ENCODE data around the gene CHAC1.
"Not testable (repeated sequence)": the region's sequence is repeated elsewhere in the genome, so short reads cannot be mapped to it uniquely, and the experiment has no call there.

CHAC1 gene

GRCh38 chr15:40955930-40956540 is 2.8 kb downstream of the CHAC1 start:
- DNase-seq (ENCODE audit: low read depth in 3 of 3, low spot score in 1 of 3): no peak

- no peak for DNase-seq (ENCODE audit: low read depth in 3 of 3, low spot score in 1 of 3)
Observed at GRCh38 chr15:40956541-40956982, 3.3 kb downstream of the CHAC1 start.

GRCh38 chr15:40957041-40957555 is 3.8 kb downstream of the CHAC1 start:
- no peak for DNase-seq (ENCODE audit: low read depth in 3 of 3, low spot score in 1 of 3)

- no peak for DNase-seq (ENCODE audit: low read depth in 3 of 3, low spot score in 1 of 3)
Observed at GRCh38 chr15:40957581-40958051, 4.3 kb downstream of the CHAC1 start.

GRCh38 chr15:40958146-40958545 is 4.9 kb downstream of the CHAC1 start:
- DNase-seq (ENCODE audit: low read depth in 3 of 3, low spot score in 1 of 3): no peak

GRCh38 chr15:40958723-40959122 is 5.5 kb downstream of the CHAC1 start:
- DNase-seq (ENCODE audit: low read depth in 3 of 3, low spot score in 1 of 3): no peak

- DNase-seq (ENCODE audit: low read depth in 3 of 3, low spot score in 1 of 3): no peak
Observed at GRCh38 chr15:40959331-40960141, 6.3 kb downstream of the CHAC1 start.

- DNase-seq (ENCODE audit: low read depth in 3 of 3, low spot score in 1 of 3): no peak
Observed at GRCh38 chr15:40960151-40960885, 7.0 kb downstream of the CHAC1 start.

GRCh38 chr15:40960925-40961324 is 7.7 kb downstream of the CHAC1 start:
- DNase-seq (ENCODE audit: low read depth in 3 of 3, low spot score in 1 of 3): no peak

- DNase-seq (ENCODE audit: low read depth in 3 of 3, low spot score in 1 of 3): not testable (repeated sequence)
Observed at GRCh38 chr15:40961740-40962139, 8.5 kb downstream of the CHAC1 start.

- DNase-seq (ENCODE audit: low read depth in 3 of 3, low spot score in 1 of 3): not testable (repeated sequence)
Observed at GRCh38 chr15:40962317-40962716, 9.0 kb downstream of the CHAC1 start.

GRCh38 chr15:40963201-40963600 is 9.9 kb downstream of the CHAC1 start:
- DNase-seq (ENCODE audit: low read depth in 3 of 3, low spot score in 1 of 3): no peak

- no peak for DNase-seq (ENCODE audit: low read depth in 3 of 3, low spot score in 1 of 3)
Observed at GRCh38 chr15:40964006-40964405, 10.7 kb downstream of the CHAC1 start.

GRCh38 chr15:40964634-40965033 is 11.4 kb downstream of the CHAC1 start:
- DNase-seq (ENCODE audit: low read depth in 3 of 3, low spot score in 1 of 3): no peak

- no peak for DNase-seq (ENCODE audit: low read depth in 3 of 3, low spot score in 1 of 3)
Observed at GRCh38 chr15:40968290-40969085, 15.2 kb downstream of the CHAC1 start.

- DNase-seq (ENCODE audit: low read depth in 3 of 3, low spot score in 1 of 3): no peak
Observed at GRCh38 chr15:40969363-40969762, 16.1 kb downstream of the CHAC1 start.

- DNase-seq (ENCODE audit: low read depth in 3 of 3, low spot score in 1 of 3): no peak
Observed at GRCh38 chr15:40974879-40975278, 21.6 kb downstream of the CHAC1 start.

GRCh38 chr15:40976819-40977218 is 23.5 kb downstream of the CHAC1 start:
- no peak for DNase-seq (ENCODE audit: low read depth in 3 of 3, low spot score in 1 of 3)

GRCh38 chr15:40978141-40978540 is 24.9 kb downstream of the CHAC1 start:
- DNase-seq (ENCODE audit: low read depth in 3 of 3, low spot score in 1 of 3): no peak

GRCh38 chr15:40978562-40978961 is 25.3 kb downstream of the CHAC1 start:
- DNase-seq (ENCODE audit: low read depth in 3 of 3, low spot score in 1 of 3): no peak

- no peak for DNase-seq (ENCODE audit: low read depth in 3 of 3, low spot score in 1 of 3)
Observed at GRCh38 chr15:40981186-40981585, 27.9 kb downstream of the CHAC1 start.
